SU-DHL-6 (cell line): ENCODE results near the gene THSD7A.

Source experiments
- EZH2phosphoT487 ChIP-seq: fragments of 200-600 bp; sonication (generic), shearing (Covaris generic); conservative IDR thresholded peaks from 2 replicates; pipeline ENCODE4 v1.6.1; 2018; ENCODE audit warnings: mild to moderate bottlenecking, antibody characterized with exemption, low read length, moderate library complexity, mixed read lengths
- TF ChIP-seq, protein P1 (sequence below): fragments of 200-600 bp; sonication (generic); IDR thresholded peaks from one replicate; pipeline ENCODE4 v1.5.1; 2017; ENCODE audit warnings: antibody characterized with exemption, mild to moderate bottlenecking, low read length, moderate library complexity; ENCODE audit not compliant: insufficient read depth, poor library complexity, severe bottlenecking

GRCh38 chr7:11448323-11448722 lies 383.7 kb downstream of the THSD7A start:
- TF ChIP-seq, protein P1, sequence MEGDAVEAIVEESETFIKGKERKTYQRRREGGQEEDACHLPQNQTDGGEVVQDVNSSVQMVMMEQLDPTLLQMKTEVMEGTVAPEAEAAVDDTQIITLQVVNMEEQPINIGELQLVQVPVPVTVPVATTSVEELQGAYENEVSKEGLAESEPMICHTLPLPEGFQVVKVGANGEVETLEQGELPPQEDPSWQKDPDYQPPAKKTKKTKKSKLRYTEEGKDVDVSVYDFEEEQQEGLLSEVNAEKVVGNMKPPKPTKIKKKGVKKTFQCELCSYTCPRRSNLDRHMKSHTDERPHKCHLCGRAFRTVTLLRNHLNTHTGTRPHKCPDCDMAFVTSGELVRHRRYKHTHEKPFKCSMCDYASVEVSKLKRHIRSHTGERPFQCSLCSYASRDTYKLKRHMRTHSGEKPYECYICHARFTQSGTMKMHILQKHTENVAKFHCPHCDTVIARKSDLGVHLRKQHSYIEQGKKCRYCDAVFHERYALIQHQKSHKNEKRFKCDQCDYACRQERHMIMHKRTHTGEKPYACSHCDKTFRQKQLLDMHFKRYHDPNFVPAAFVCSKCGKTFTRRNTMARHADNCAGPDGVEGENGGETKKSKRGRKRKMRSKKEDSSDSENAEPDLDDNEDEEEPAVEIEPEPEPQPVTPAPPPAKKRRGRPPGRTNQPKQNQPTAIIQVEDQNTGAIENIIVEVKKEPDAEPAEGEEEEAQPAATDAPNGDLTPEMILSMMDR: no peak
- no peak for TF ChIP-seq EZH2phosphoT487
